ENCODE data around the gene ISG20. TPM values are rescaled to one million over a fixed set of nuclear protein-coding genes. Genes with fewer than 3 reads are reported as not detected.

The ISG20 gene
- 0.88 TPM for polyA plus RNA-seq (ENCODE audit: insufficient read length)

GRCh38 chr15:88638626-88639372 is at the start of gene ISG20:
Gene ISG20 (plus strand): TSS chr15:88639016. CDS start chr15:88639367, 351 bp downstream.
- peak; percentile 79 for DNase-seq

- DNase-seq, result no peak
These were observed 48.1 kb upstream of the ISG20 start for GRCh38 chr15:88590759-88591158.

GRCh38 chr15:88591384-88591783 is 47.4 kb upstream of the ISG20 start:
- DNase-seq, result no peak

- no peak for DNase-seq
These were observed 34.9 kb upstream of the ISG20 start for GRCh38 chr15:88603885-88604284.

- DNase-seq, result no peak
These were observed 34.2 kb upstream of the ISG20 start for GRCh38 chr15:88604381-88605188.

- DNase-seq, result peak; percentile 59
These were observed 33.4 kb upstream of the ISG20 start for GRCh38 chr15:88605189-88606069.

- DNase-seq, result no peak
These were observed 32.6 kb upstream of the ISG20 start for GRCh38 chr15:88606070-88606794.

- no peak for DNase-seq
These were observed 30.9 kb upstream of the ISG20 start for GRCh38 chr15:88607951-88608350.

- DNase-seq, result no peak
These were observed 30.1 kb upstream of the ISG20 start for GRCh38 chr15:88608607-88609181.

GRCh38 chr15:88609344-88610090 is 29.3 kb upstream of the ISG20 start:
- DNase-seq, result no peak

- no peak for DNase-seq
These were observed 28.1 kb upstream of the ISG20 start for GRCh38 chr15:88610701-88611231.

GRCh38 chr15:88612186-88612796 is 26.5 kb upstream of the ISG20 start:
- DNase-seq, result no peak

GRCh38 chr15:88613074-88613944 is 25.5 kb upstream of the ISG20 start:
- DNase-seq, result no peak

- no peak for DNase-seq
These were observed 23.3 kb upstream of the ISG20 start for GRCh38 chr15:88615303-88616107.

GRCh38 chr15:88616240-88616639 is 22.6 kb upstream of the ISG20 start:
- no peak for DNase-seq

GRCh38 chr15:88617031-88617722 is 21.6 kb upstream of the ISG20 start:
- no peak for DNase-seq

GRCh38 chr15:88617790-88618189 is 21.0 kb upstream of the ISG20 start:
- no peak for DNase-seq

GRCh38 chr15:88618686-88619085 is 20.1 kb upstream of the ISG20 start:
- DNase-seq, result no peak

Measured in hindlimb muscle (tissue), 1 donor.